HCT116 (cell line): ENCODE data around the gene HOXA13. TPM values are rescaled to one million over a fixed set of nuclear protein-coding genes. Genes with fewer than 3 reads are reported as not detected.

Experiments
- ATAC-seq: fragments of 200-7000 bp; cut with Tn5 transposase; 2 replicates; pipeline ENCODE4 v1.9.1; 2020; ENCODE audit warnings: mild to moderate bottlenecking, moderate library complexity
- BruUV-seq: library from RNA; stranded (reverse); fragments of 400-500 nt; replicated peaks from 2 replicates; lab custom pipeline; 2021; lab: Mats Ljungman, UMichigan
- CTCF ChIA-PET: fragments of 300-600 bp; sonication (Branson Sonifier 250); formaldehyde crosslinking; loops from one replicate; lab custom pipeline; 2021; ENCODE audit warnings: antibody characterized with exemption; lab: Charles Lee
- POLR2A ChIA-PET: fragments of 300-600, 350-600 bp; sonication (Branson Sonifier 250); formaldehyde crosslinking; loops from one replicate; lab custom pipeline; 2021; ENCODE audit warnings: antibody characterized with exemption; lab: Charles Lee
- RAD21 ChIA-PET, 2 experiments: fragments of 300-600 bp; sonication (Branson Sonifier 250); formaldehyde crosslinking; loops; one replicate each; lab custom pipeline; 2023; ENCODE audit warnings: low total read pairs in 2 of 2; ENCODE audit not compliant: uncharacterized antibody in 2 of 2, unreplicated experiment in 2 of 2, low non-redundant PET in 1 of 2; lab: Charles Lee
- DNase-seq: peaks from one replicate; pipeline ENCODE4 v3.0.0-alpha.2; 2010; ENCODE audit warnings: low read depth, low spot score
- H2AFZ ChIP-seq: fragments of 200-600 bp; shearing (Covaris generic), sonication (generic); 2 replicates; pipeline ENCODE4 v1.6.1; 2017; ENCODE audit warnings: low read depth, mixed run types, mixed read lengths, antibody characterized with exemption, low read length; ENCODE audit not compliant: poor library complexity, severe bottlenecking
- H3K27ac ChIP-seq: 2 replicates; pipeline ENCODE4 v1.5.1; 2012; ENCODE audit warnings: low read depth, low read length
- H3K27me3 ChIP-seq: fragments of 200-600 bp; sonication (generic); 2 replicates; pipeline ENCODE4 v1.6.1; 2016; ENCODE audit warnings: mixed run types, low read length, mixed read lengths; ENCODE audit not compliant: insufficient read depth
- H3K36me3 ChIP-seq, 2 experiments: fragments of 200-500 bp in 1 of 2; fragments of 200-600 bp in 1 of 2; sonication (Bioruptor generic) in 1 of 2; sonication (generic) in 1 of 2; 2 replicates each; pipeline versions ENCODE4 v1.5.1 to v1.6.1; 2014 to 2016; ENCODE audit warnings: low read length in 2 of 2, inconsistent platforms in 1 of 2, mixed read lengths in 1 of 2, mixed run types in 1 of 2; ENCODE audit not compliant: insufficient read depth in 2 of 2, control insufficient read depth in 1 of 2
- H3K4me1 ChIP-seq, 2 experiments: fragments of 200-600 bp in 1 of 2; sonication (generic) in 1 of 2; 2 replicates each; pipeline versions ENCODE4 v1.5.1 to v1.6.1; 2012 to 2017; ENCODE audit warnings: low read length in 2 of 2, inconsistent platforms in 1 of 2, mild to moderate bottlenecking in 1 of 2, mixed read lengths in 1 of 2, mixed run types in 1 of 2, moderate library complexity in 1 of 2; ENCODE audit not compliant: insufficient read depth in 2 of 2, control insufficient read depth in 1 of 2
- H3K4me2 ChIP-seq: fragments of 200-600 bp; sonication (generic); 2 replicates; pipeline ENCODE4 v1.6.1; 2017; ENCODE audit warnings: mixed run types, low read length, mixed read lengths
- H3K4me3 ChIP-seq, 2 experiments: fragments of 200-600 bp in 1 of 2; sonication (generic) in 1 of 2; replicated peaks in 1 of 2; 2 replicates each; pipeline ENCODE4 v1.5.1; 2011 to 2016; ENCODE audit warnings: low read length in 2 of 2, control low read depth in 1 of 2, low read depth in 1 of 2, mild to moderate bottlenecking in 1 of 2, mixed read lengths in 1 of 2, mixed run types in 1 of 2
- H3K79me2 ChIP-seq: fragments of 200-600 bp; sonication (generic); 2 replicates; pipeline ENCODE4 v1.6.1; 2017; ENCODE audit warnings: mild to moderate bottlenecking, mixed run types, low read length, moderate library complexity, mixed read lengths; ENCODE audit not compliant: insufficient read depth
- H3K9ac ChIP-seq: fragments of 200-600 bp; sonication (generic); 2 replicates; pipeline ENCODE4 v1.6.1; 2016; ENCODE audit warnings: low read length, mixed read lengths
- H3K9me2 ChIP-seq: fragments of 200-600 bp; sonication (generic), shearing (Covaris generic); 2 replicates; pipeline ENCODE4 v1.6.1; 2017; ENCODE audit warnings: mixed run types, mild to moderate bottlenecking, moderate library complexity; ENCODE audit not compliant: insufficient read depth
- H3K9me3 ChIP-seq, 2 experiments: fragments of 200-500 bp in 1 of 2; fragments of 200-600 bp in 1 of 2; sonication (Bioruptor generic) in 1 of 2; sonication (generic) in 1 of 2; 2 replicates each; pipeline ENCODE4 v1.6.1; 2014 to 2017; ENCODE audit warnings: low read length in 2 of 2, mixed read lengths in 2 of 2, inconsistent platforms in 1 of 2, low read depth in 1 of 2, mild to moderate bottlenecking in 1 of 2, mixed run types in 1 of 2, moderate library complexity in 1 of 2; ENCODE audit not compliant: control insufficient read depth in 1 of 2, insufficient read depth in 1 of 2
- H4K20me1 ChIP-seq: fragments of 200-600 bp; sonication (generic), shearing (Covaris generic); 2 replicates; pipeline ENCODE4 v1.6.1; 2017; ENCODE audit warnings: mixed run types, mild to moderate bottlenecking, moderate library complexity; ENCODE audit not compliant: insufficient read depth
- EGR1 ChIP-seq: IDR thresholded peaks from 2 replicates; pipeline ENCODE4 v1.6.1; 2012; ENCODE audit warnings: low read depth
- EZH2phosphoT487 ChIP-seq: fragments of 200-600 bp; IDR thresholded peaks from 2 replicates; pipeline ENCODE4 v1.6.1; 2018; ENCODE audit warnings: antibody characterized with exemption, borderline replicate concordance
- POLR2AphosphoS5 ChIP-seq: IDR thresholded peaks from 2 replicates; pipeline ENCODE4 v1.6.1; 2011; ENCODE audit warnings: mild to moderate bottlenecking, low read depth, low read length, moderate library complexity
- YY1 ChIP-seq: IDR thresholded peaks from 2 replicates; pipeline ENCODE4 v1.6.1; 2011; ENCODE audit warnings: low read length, low read depth, moderate library complexity, mild to moderate bottlenecking; ENCODE audit not compliant: insufficient replicate concordance; ENCODE audit errors: extremely low read depth
- ZFX ChIP-seq: fragments of 450-650 bp; IDR thresholded peaks from 2 replicates; pipeline ENCODE4 v1.6.1; 2017
- ZNF274 ChIP-seq: fragments of 200-500 bp; sonication (Bioruptor generic); IDR thresholded peaks from 2 replicates; pipeline ENCODE4 v1.6.1; 2014; ENCODE audit warnings: mild to moderate bottlenecking, low read depth, low read length, inconsistent platforms
- intact Hi-C: fragments of 100-400 bp; cut with micrococcal nuclease; formaldehyde crosslinking; loops from 2 replicates; pipeline ENCODE4 v1.10.0; 2022
- total RNA-seq: library from RNA; stranded (reverse); gene quantifications from one replicate; pipeline ENCODE4 v1.2.1, GENCODE V29; 2021; ENCODE audit not compliant: unreplicated experiment
- TF ChIP-seq, protein P1 (sequence below), 3 experiments: fragments of 200-600 bp in 1 of 3; sonication (generic) in 1 of 3; IDR thresholded peaks in 2 of 3; conservative IDR thresholded peaks in 1 of 3; 2 replicates each; pipeline ENCODE4 v1.5.1; 2012 to 2017; ENCODE audit warnings: low read depth in 2 of 3, low read length in 2 of 3, antibody characterized with exemption in 1 of 3, borderline replicate concordance in 1 of 3, control low read depth in 1 of 3, mild to moderate bottlenecking in 1 of 3, mixed read lengths in 1 of 3, mixed run types in 1 of 3, moderate library complexity in 1 of 3; ENCODE audit not compliant: insufficient read depth in 1 of 3

The HOXA13 gene
- total RNA-seq, 1 experiment from 2014 or later = 3.6 TPM

DNA sequence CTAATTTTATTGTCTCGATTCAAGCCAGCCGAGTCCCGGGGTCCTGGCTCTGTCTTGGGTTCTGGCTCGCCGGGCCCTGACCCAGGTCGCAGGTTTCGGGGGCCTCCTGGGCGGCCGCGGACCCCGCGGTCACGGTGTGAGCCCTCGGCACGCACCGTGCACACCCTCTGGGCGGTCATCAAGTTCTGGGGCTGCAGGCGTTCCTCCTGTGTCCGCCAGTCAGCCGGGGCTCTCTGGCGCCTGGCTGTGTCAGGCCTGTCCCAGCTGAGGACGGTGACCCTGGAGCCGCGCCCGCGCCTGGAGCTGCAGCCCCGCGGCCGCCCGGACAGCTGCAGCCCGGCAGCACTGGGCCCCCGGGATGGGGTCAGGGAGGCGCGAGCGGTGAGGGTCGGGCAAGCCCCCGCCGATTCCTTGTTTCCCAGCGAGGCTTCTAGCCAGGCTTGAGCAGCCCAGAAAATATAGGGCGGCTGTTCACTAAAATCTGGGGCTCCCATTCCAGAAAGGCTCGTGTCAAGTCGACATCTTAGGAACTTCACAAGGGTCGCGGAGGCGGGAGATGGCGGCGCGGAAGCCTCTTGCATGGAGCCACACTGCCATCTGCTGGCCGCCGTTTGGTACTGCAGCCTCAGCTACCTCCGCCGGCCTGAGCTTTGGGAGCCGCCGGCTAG is 39.2 kb downstream of the HOXA13 start (continued):
- TF ChIP-seq, protein P1, sequence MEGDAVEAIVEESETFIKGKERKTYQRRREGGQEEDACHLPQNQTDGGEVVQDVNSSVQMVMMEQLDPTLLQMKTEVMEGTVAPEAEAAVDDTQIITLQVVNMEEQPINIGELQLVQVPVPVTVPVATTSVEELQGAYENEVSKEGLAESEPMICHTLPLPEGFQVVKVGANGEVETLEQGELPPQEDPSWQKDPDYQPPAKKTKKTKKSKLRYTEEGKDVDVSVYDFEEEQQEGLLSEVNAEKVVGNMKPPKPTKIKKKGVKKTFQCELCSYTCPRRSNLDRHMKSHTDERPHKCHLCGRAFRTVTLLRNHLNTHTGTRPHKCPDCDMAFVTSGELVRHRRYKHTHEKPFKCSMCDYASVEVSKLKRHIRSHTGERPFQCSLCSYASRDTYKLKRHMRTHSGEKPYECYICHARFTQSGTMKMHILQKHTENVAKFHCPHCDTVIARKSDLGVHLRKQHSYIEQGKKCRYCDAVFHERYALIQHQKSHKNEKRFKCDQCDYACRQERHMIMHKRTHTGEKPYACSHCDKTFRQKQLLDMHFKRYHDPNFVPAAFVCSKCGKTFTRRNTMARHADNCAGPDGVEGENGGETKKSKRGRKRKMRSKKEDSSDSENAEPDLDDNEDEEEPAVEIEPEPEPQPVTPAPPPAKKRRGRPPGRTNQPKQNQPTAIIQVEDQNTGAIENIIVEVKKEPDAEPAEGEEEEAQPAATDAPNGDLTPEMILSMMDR (IDR thresholded peaks at IDR 0.05 in 2 of 3, conservative IDR thresholded peaks at IDR 0.05 in 1 of 3; ENCODE audit: borderline replicate concordance in 1 of 3, insufficient read depth in 1 of 3, low read depth in 2 of 3, low read length in 2 of 3) = peak in 2 of 3 experiments; percentile 89 to 95; a peak in 4 of 6 replicates

DNA sequence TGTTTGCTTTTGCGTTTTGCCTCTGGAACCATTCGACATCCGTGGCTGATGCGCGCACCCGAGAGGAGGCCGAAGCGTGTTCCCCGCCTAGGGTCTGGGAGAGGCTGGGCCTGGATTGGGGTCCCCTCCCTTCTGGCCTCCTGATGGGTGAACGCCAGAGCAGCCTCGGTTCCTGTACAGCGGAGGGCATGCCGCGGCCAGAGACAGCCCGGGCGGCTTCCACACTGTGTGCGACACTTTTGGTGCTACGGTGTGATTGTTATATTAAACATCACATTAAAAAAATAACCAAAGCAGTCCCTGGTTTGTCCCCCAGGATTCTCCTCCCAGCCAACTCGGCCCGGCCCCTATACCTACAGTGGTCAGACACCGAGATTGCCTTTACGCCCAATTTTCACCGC is 39.7 kb downstream of the HOXA13 start:
- ChIA-PET CTCF (interaction anchor here (0.9 to 3.4 kb wide), 18 partner anchors 8 to 1267 kb away, joined by 3 to 62 read pairs (median 5); partner anchors contain the start of gene HOXA3), RAD21 (interaction anchor here (0.9 to 1.4 kb wide), 3 partner anchors 9 to 485 kb away, joined by 3 to 4 read pairs (median 3); no protein-coding TSS in a partner anchor), POLR2A (no interaction called here)
- Histone ChIP-seq H3K4me1 (peaks cover 18 to 57% of the 10 kb centered on the region in 2 experiments), H3K27ac (peak overlapping the region; percentile 91; the same call in 1 of the 2 replicates), H4K20me1 (no peaks in the 10 kb centered on the region), H3K27me3 (no peaks in the 10 kb centered on the region), H3K79me2 (peaks cover 48% of the 10 kb centered on the region), H2AFZ (no peak overlapping the region), H3K4me2 (peak overlapping the region; percentile 97), H3K9me3 (no peaks in the 10 kb centered on the region), H3K4me3 (peak overlapping the region; percentile 49 to 77; a peak in 3 of 4 replicates), H3K9ac (peak overlapping the region; percentile 89), H3K36me3 (peaks cover 0 to 4% of the 10 kb centered on the region in 2 experiments; a peak in 1 of 4 replicates), H3K9me2 (no peaks in the 10 kb centered on the region)
- no TSS peak for BruUV-seq
- no peak for DNase-seq
- no peak for ATAC-seq
- intact Hi-C loops = loop anchor here (2.0 to 10.0 kb wide), 5 partner anchors 878 to 1593 kb away; partner anchors contain the start of genes CBX3 and HNRNPA2B1
- TF ChIP-seq EGR1 (no peak), POLR2AphosphoS5 (no peak), YY1 (no peak), EZH2phosphoT487 (no peak), ZNF274 (no peak), ZFX (no peak)
